Vagina (tissue), 2 donors: ENCODE results near the gene BLACAT1. TPM values are rescaled to one million over a fixed set of nuclear protein-coding genes. Genes with fewer than 3 reads are reported as not detected.
A peak's percentile ranks its signal among the peaks of the same experiment; 100 is the strongest.

ENCODE experiments used
- DNase-seq, 2 donors: peaks; one replicate each; pipeline ENCODE4 v3.0.0-alpha.2; 2017; ENCODE audit errors: extremely low spot score in 2 of 2
- H3K27ac ChIP-seq: fragments of 200-600 bp; sonication (generic); one replicate; pipeline ENCODE4 v1.5.1; 2019
- H3K27me3 ChIP-seq: fragments of 200-600 bp; sonication (generic); one replicate; pipeline ENCODE4 v1.5.1; 2019
- H3K36me3 ChIP-seq, 2 donors: fragments of 200-600 bp; sonication (generic); one replicate each; pipeline ENCODE4 v1.5.1; 2017 to 2019
- H3K4me1 ChIP-seq: fragments of 200-600 bp; sonication (generic); one replicate; pipeline ENCODE4 v1.5.1; 2019
- H3K4me3 ChIP-seq, 2 donors: fragments of 200-600 bp; sonication (generic); 1 replicate in 1 of 2; 2 replicates in 1 of 2; pipeline ENCODE4 v1.5.1; 2016 to 2019
- H3K9me3 ChIP-seq: fragments of 200-600 bp; sonication (generic); one replicate; pipeline ENCODE4 v1.5.1; 2019
- CTCF ChIP-seq, 3 experiments: fragments of 450-650 bp in 2 of 3; fragments of 200-600 bp in 1 of 3; sonication (generic) in 1 of 3; IDR thresholded peaks; one replicate each; pipeline ENCODE4 v1.5.1; 2017 to 2019; ENCODE audit warnings: antibody characterized with exemption in 3 of 3, mild to moderate bottlenecking in 2 of 3, moderate library complexity in 2 of 3
- POLR2A ChIP-seq, 2 donors: fragments of 450-650 bp; IDR thresholded peaks; one replicate each; pipeline ENCODE4 v1.6.1; 2017; ENCODE audit warnings: antibody characterized with exemption in 2 of 2, mild to moderate bottlenecking in 2 of 2, moderate library complexity in 2 of 2
- POLR2AphosphoS5 ChIP-seq, 2 donors: sonication (generic); formaldehyde crosslinking; IDR thresholded peaks; one replicate each; pipeline ENCODE4 v1.9.0; 2017; ENCODE audit warnings: antibody characterized with exemption in 2 of 2, mild to moderate bottlenecking in 2 of 2, low read depth in 1 of 2; ENCODE audit not compliant: insufficient read depth in 1 of 2
- intact Hi-C: fragments of 100-400 bp; cut with DNase I; formaldehyde crosslinking; loops from one replicate; pipeline ENCODE4 v1.15.1; 2023
- total RNA-seq: library from RNA; depleted of rRNA; stranded (reverse); fragments of >200 nt; gene quantifications from one replicate; pipeline ENCODE4 v1.2.3, GENCODE V29; 2016

BLACAT1 gene
- total RNA-seq, 1 donor from 2014 or later = 0.98 TPM

DNA sequence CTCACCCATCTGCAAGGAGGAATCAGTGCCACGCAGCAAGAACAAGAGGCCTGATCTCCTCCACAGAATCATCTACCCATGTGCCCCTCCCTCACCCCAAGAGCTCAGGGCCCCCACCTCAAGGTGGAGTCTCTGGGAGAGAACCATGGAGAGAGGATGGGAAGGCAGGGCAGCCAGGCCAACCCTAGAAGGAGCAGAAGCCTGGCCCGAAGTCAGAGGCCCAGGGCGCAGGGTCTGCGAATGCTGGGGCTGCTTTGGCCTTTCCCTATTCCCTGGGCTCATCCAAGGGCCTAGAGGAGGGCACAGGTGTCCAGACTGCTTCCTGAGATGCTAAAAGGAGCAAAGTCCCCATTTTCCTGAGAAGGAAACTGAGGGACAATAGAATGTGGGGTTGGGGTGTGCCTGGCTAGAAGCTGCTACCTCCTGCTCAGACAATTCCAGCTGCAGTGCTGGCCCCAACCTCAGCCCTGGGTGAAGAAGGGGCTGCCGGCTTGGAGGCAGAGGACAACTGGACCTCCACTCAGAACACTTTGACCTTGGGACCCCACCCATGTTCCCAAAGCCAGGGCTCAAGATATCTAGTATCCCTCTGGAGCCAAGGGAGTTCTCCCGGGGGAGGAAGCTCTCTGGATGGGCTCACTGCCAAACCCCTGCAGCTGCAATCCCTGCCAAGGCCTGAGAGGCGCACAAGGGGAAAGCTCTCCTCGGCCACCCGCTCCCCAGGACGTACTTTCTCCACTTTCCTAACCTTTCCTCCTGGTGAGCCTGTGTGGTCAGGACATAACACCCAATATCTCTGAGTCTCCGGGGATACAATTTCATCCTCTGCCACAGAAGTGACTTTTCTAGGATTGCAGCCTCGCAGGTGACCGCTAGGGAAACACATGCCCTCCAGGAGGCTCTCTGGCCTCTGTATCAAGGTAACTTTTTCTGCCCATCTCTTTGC is 17.4 kb downstream of the BLACAT1 start:
- Histone ChIP-seq H3K27ac (no peak overlapping the region), H3K4me3 (no peak overlapping the region), H3K4me1 (peaks cover 35% of the 10 kb centered on the region), H3K9me3 (no peaks in the 10 kb centered on the region), H3K36me3 (no peaks in the 10 kb centered on the region), H3K27me3 (no peaks in the 10 kb centered on the region)
- intact Hi-C loops = no loop called here
- TF ChIP-seq CTCF (IDR thresholded peaks at IDR 0.05) (peak in 2 of 3 experiments; percentile 29 to 50), POLR2A (IDR thresholded peaks at IDR 0.05) (no peak)
- no peak for DNase-seq

- H3K27me3 ChIP-seq = no peaks in the 10 kb centered on the region
- no peak overlapping the region for H3K27ac ChIP-seq
- TF ChIP-seq CTCF (IDR thresholded peaks at IDR 0.05) = no peak
- no peak for TF ChIP-seq POLR2A (IDR thresholded peaks at IDR 0.05)
- no peak for TF ChIP-seq POLR2AphosphoS5 (IDR thresholded peaks at IDR 0.05; ENCODE audit: insufficient read depth in 1 of 2, low read depth in 1 of 2)
- H3K9me3 ChIP-seq = no peaks in the 10 kb centered on the region
- no peak overlapping the region for H3K4me3 ChIP-seq
- no peaks in the 10 kb centered on the region for H3K36me3 ChIP-seq
- no peak for DNase-seq
- intact Hi-C loops = no loop called here
- H3K4me1 ChIP-seq = peaks cover 35% of the 10 kb centered on the region
Observed at GRCh38 chr1:205437570-205437969, 18.3 kb downstream of the BLACAT1 start.

DNA sequence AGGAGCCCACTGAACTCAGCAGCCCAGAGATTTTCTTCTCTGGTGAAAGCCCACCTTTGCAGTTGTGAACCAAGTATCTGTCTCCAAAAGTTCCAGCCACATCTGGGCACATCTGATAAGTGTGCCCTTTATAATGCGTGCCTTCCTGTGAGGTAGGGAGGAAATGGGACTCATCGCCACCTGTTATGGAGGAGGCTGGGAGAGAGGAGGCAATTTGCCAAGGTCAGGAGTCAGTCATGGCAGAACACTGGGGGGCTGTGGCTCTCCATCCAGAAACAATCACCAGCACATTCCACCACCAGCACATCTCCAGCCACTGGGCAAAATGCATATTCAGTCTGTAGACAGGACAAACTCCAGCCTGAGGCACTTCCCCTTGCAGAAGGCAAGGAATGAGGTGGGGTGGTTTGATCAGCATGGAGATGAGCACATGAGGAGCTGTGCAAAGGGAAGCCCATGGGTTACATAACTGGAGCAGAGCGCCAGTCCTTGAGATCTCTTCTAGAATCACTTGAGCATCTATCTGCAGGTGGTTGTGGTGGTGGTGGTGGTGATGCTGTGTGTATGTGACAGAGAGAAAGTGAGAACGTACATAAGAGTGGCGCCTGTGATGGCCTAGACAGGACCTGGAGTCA is 19.0 kb downstream of the BLACAT1 start:
- Histone ChIP-seq H3K4me3 (no peak overlapping the region), H3K27me3 (no peaks in the 10 kb centered on the region), H3K4me1 (peaks cover 35% of the 10 kb centered on the region), H3K9me3 (no peaks in the 10 kb centered on the region), H3K27ac (no peak overlapping the region), H3K36me3 (no peaks in the 10 kb centered on the region)
- TF ChIP-seq POLR2AphosphoS5 (IDR thresholded peaks at IDR 0.05; ENCODE audit: insufficient read depth in 1 of 2, low read depth in 1 of 2) = no peak
- no peak for TF ChIP-seq POLR2A (IDR thresholded peaks at IDR 0.05)
- no peak for TF ChIP-seq CTCF (IDR thresholded peaks at IDR 0.05)
- intact Hi-C loops = no loop called here
- DNase-seq = no peak

DNA sequence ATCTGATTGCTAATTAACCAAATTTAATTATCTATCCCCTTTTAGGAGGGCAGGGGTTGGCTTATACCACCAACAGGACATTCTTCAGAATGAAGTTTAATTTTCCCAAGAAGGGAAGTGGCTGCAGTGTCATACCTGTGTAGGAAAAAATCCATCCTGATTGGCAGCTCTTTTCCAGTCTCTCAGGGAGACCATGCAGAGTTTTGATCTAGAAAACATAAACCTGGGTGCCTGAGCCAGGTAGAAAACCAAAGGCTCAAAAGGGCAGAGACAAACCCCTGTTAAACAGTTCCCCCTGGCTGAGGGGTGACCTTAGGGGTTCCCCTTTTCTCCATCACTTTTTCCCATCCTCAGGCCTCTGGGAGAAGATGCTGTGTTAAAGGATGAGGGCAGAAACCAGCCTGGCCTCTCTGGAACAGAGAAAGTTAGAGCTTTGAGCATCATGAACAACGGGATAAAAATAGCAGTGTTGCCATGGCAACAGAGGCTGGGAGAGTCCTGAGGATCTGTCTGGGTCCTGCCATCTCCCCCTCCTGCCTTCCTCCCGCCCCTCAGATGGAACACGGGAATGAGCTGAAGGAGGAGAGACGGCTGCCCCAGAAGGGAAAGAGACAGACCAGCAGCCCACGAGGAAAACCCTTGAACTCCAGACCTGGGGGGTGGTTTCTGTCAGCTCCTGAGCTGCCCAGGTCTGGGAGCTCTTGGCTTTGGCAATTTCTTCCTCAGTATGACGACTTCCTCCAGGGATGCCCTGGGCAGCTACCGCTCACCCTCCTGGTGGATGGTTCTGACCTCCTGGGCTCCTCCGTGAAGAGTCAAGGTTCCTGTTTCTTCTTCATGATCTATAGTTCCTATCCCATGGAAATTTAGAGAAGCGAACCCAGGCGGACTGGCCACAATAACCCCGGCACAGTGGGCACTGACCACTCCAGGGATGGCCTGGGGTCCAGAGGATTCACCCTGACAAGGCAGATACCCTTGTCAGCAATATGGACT is 20.0 kb downstream of the BLACAT1 start:
- no peak overlapping the region for H3K27ac ChIP-seq
- intact Hi-C loops = no loop called here
- no peaks in the 10 kb centered on the region for H3K27me3 ChIP-seq
- H3K4me3 ChIP-seq = no peak overlapping the region
- H3K4me1 ChIP-seq = peaks cover 27% of the 10 kb centered on the region
- no peak for DNase-seq
- H3K9me3 ChIP-seq = no peaks in the 10 kb centered on the region
- no peaks in the 10 kb centered on the region for H3K36me3 ChIP-seq
- TF ChIP-seq POLR2AphosphoS5 (IDR thresholded peaks at IDR 0.05; ENCODE audit: insufficient read depth in 1 of 2, low read depth in 1 of 2) = no peak
- no peak for TF ChIP-seq POLR2A (IDR thresholded peaks at IDR 0.05)
- no peak for TF ChIP-seq CTCF (IDR thresholded peaks at IDR 0.05)
